Measurements from ENCODE around the gene OCA2. TPM values are rescaled to one million over a fixed set of nuclear protein-coding genes. Genes with fewer than 3 reads are reported as not detected.

Gene OCA2
- total and polyA plus RNA-seq, 2 of the 4 experiments (the other 2 are of a cell fraction), result under 0.01 to 0.03 TPM

- no peak overlapping the region for H2BK15ac ChIP-seq (ENCODE audit: low read depth, low read length)
- no peak overlapping the region for H3K56ac ChIP-seq (ENCODE audit: extremely low read depth, insufficient read depth, low read length)
- H3K23ac ChIP-seq (ENCODE audit: low read depth, low read length), result no peak overlapping the region
- H2BK5ac ChIP-seq (ENCODE audit: low read depth, low read length, poor library complexity, severe bottlenecking), result no peak overlapping the region
- dilution Hi-C loops (cut with HindIII; ENCODE audit: low sequenced_read_pairs, unreplicated experiment), result no loop called here
- no peak overlapping the region for H2AFZ ChIP-seq (replicated peaks; ENCODE audit: low read length, poor library complexity)
- no peak for ATAC-seq (ENCODE audit: low read depth)
- H3K4me1 ChIP-seq (ENCODE audit: control insufficient read depth, insufficient read depth, low read length), result no peaks in the 10 kb centered on the region
- BruUV-seq (replicated peaks), result no TSS peak
- H3K27me3 ChIP-seq (ENCODE audit: control insufficient read depth, insufficient read depth, low read length), result no peaks in the 10 kb centered on the region
- H3K4me3 ChIP-seq (ENCODE audit: insufficient read depth, low read depth, low read length), result no peak overlapping the region
- no CpG with 5 or more reads among the region's 3 CpGs for WGBS, 2 experiments (ENCODE audit: extremely low coverage in 2 of 2, insufficient read length in 1 of 2)
- H3K14ac ChIP-seq (replicated peaks; ENCODE audit: low read depth, low read length), result no peak overlapping the region
- H2BK20ac ChIP-seq (ENCODE audit: low read depth, low read length), result no peak overlapping the region
- DNase-seq, result peak; percentile 20
- no peak overlapping the region for H2AK5ac ChIP-seq (ENCODE audit: low read depth, low read length)
- no peaks in the 10 kb centered on the region for H3K36me3 ChIP-seq (ENCODE audit: control insufficient read depth, insufficient read depth, low read length)
- no peak overlapping the region for H4K5ac ChIP-seq (ENCODE audit: low read depth, low read length)
- in situ Hi-C loops (cut with MboI; ENCODE audit: low sequenced_read_pairs), result no loop called here
- no peak overlapping the region for H2AK9ac ChIP-seq (replicated peaks; ENCODE audit: low read depth, low read length, poor library complexity)
- H3K4me2 ChIP-seq (ENCODE audit: low read depth, low read length), result no peak overlapping the region
- TF ChIP-seq MAZ (IDR thresholded peaks at IDR 0.05; ENCODE audit: borderline replicate concordance, low read depth, low read length) (no peak), MAFK (IDR thresholded peaks at IDR 0.05; ENCODE audit: low read depth, low read length) (no peak), MXI1 (IDR thresholded peaks at IDR 0.05; ENCODE audit: borderline replicate concordance, low read depth, low read length) (no peak), RFX5 (IDR thresholded peaks at IDR 0.05; ENCODE audit: low read depth, low read length) (no peak), POLR2A (IDR thresholded peaks at IDR 0.05; ENCODE audit: low read depth, low read length) (no peak), ELK1 (IDR thresholded peaks at IDR 0.05; ENCODE audit: borderline replicate concordance, low read depth, low read length) (no peak), SMC3 (IDR thresholded peaks at IDR 0.05; ENCODE audit: low read depth, low read length) (no peak)
- H3K27ac ChIP-seq (ENCODE audit: insufficient read depth, low read length), result no peak overlapping the region
- H4K8ac ChIP-seq (ENCODE audit: low read depth in 2 of 2, low read length in 2 of 2), result no peak overlapping the region
- H3K18ac ChIP-seq (ENCODE audit: low read depth, low read length), result no peak overlapping the region
- H3K9ac ChIP-seq (ENCODE audit: low read depth, low read length), result no peak overlapping the region
- no peaks in the 10 kb centered on the region for H3K79me1 ChIP-seq (ENCODE audit: low read depth in 1 of 2, low read length in 2 of 2)
- H3K9me1 ChIP-seq (ENCODE audit: insufficient read depth, low read length), result no peaks in the 10 kb centered on the region
- H2BK120ac ChIP-seq (ENCODE audit: low read depth, low read length), result no peak overlapping the region
- H3K4ac ChIP-seq (ENCODE audit: low read depth, low read length), result no peak overlapping the region
- POLR2A ChIA-PET (ENCODE audit: unreplicated experiment), result no interaction called here
- CTCF ChIA-PET, result no interaction called here
- H4K20me1 ChIP-seq (ENCODE audit: insufficient read depth, low read length), result no peaks in the 10 kb centered on the region
- H4K91ac ChIP-seq (ENCODE audit: insufficient read depth, low read depth, low read length), result no peak overlapping the region
- intact Hi-C loops (cut with micrococcal nuclease), result no loop called here
- peaks cover 39% of the 10 kb centered on the region for H3K9me3 ChIP-seq (ENCODE audit: control insufficient read depth, insufficient read depth, low read length)
Measured at GRCh38 chr15:27744641-27745040, 354.5 kb downstream of the OCA2 start.

All from IMR-90 (cell line).